ENCODE results near the gene KCNIP4. TPM values are rescaled to one million over a fixed set of nuclear protein-coding genes. Genes with fewer than 3 reads are reported as not detected.
A peak's percentile ranks its signal among the peaks of the same experiment; 100 is the strongest.

Gene KCNIP4
- total and polyA plus RNA-seq, 4 donors: 12.5 to 74.2 (median 54.5) TPM

DNA sequence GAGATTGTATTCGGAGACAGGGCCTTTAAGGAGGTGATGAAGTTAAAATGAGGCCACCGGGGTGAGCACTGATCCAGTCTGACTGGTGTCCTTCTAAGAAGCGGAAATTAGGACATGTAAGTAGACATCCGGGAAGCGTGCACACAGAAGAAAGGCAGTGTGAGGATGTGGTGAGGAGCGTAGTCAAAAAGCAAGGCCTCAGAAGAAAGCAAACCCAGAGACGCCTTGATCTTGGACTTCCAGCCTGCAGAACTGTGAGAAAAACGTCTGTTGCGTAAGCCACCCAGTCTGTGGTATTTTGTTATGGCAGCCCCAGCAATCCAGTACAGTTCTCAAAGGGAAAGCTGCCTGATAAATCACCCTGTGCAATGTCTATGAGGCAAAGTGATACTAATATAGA is 153.5 kb downstream of the KCNIP4 start:
- Histone ChIP-seq H3K4me3 (ENCODE audit: low read depth, low read length) (no peak overlapping the region), H3K9me3 (ENCODE audit: control insufficient read depth, insufficient read depth, low read length) (no peaks in the 10 kb centered on the region), H3K36me3 (ENCODE audit: control insufficient read depth, insufficient read depth, low read length) (no peaks in the 10 kb centered on the region), H3K27ac (ENCODE audit: low read depth, low read length) (no peak overlapping the region), H3K4me1 (ENCODE audit: control insufficient read depth, insufficient read depth, low read length) (no peaks in the 10 kb centered on the region), H3K27me3 (ENCODE audit: control insufficient read depth, insufficient read depth, low read length) (no peaks in the 10 kb centered on the region)
- WGBS (ENCODE audit: insufficient coverage): 80% methylated on average over 9 of the region's 9 CpGs
- DNase-seq (ENCODE audit: low read depth in 4 of 6, low spot score in 6 of 6): no peak

- no peaks in the 10 kb centered on the region for H3K4me1 ChIP-seq (ENCODE audit: control insufficient read depth, insufficient read depth, low read length)
- H3K4me3 ChIP-seq (ENCODE audit: low read depth, low read length): no peak overlapping the region
- no peaks in the 10 kb centered on the region for H3K36me3 ChIP-seq (ENCODE audit: control insufficient read depth, insufficient read depth, low read length)
- H3K9me3 ChIP-seq (ENCODE audit: control insufficient read depth, insufficient read depth, low read length): no peaks in the 10 kb centered on the region
- no peak overlapping the region for H3K27ac ChIP-seq (ENCODE audit: low read depth, low read length)
- no peaks in the 10 kb centered on the region for H3K27me3 ChIP-seq (ENCODE audit: control insufficient read depth, insufficient read depth, low read length)
- no peak for DNase-seq (ENCODE audit: low read depth in 4 of 6, low spot score in 6 of 6)
These were observed 155.8 kb downstream of the KCNIP4 start for GRCh38 chr4:21792736-21793135.

DNA sequence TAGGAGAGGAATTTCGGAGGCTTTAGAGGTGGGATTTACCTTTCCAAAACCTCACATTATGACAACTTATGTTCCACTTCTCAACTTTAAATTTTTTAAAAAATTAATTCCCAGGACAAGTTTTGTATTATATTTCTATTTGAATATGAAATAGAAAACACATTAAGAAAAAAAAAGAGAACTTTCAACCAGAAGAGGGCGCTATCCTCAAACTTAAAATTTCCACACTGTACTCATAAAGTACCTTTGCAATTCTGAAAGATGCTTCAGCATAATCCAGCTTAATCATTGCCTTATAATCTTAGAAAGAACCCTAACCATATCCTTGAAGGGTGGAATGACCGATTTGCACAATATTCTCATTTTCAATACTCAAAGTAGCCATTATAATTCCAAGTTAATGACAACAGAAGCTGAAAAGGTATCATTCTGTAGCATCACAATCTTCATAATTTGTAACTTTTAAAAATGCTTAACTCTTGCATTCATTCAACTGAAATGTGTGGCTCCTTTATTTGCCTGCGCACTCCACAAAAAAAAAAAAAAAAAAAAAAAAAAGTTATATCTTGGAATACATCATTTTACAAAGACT is 158.0 kb downstream of the KCNIP4 start:
- Histone ChIP-seq H3K9me3 (ENCODE audit: control insufficient read depth, insufficient read depth, low read length) (no peaks in the 10 kb centered on the region), H3K36me3 (ENCODE audit: control insufficient read depth, insufficient read depth, low read length) (no peaks in the 10 kb centered on the region), H3K4me3 (ENCODE audit: low read depth, low read length) (no peak overlapping the region), H3K27me3 (ENCODE audit: control insufficient read depth, insufficient read depth, low read length) (no peaks in the 10 kb centered on the region), H3K4me1 (ENCODE audit: control insufficient read depth, insufficient read depth, low read length) (no peaks in the 10 kb centered on the region), H3K27ac (ENCODE audit: low read depth, low read length) (no peak overlapping the region)
- WGBS (ENCODE audit: insufficient coverage): no CpG with 5 or more reads among the region's 4 CpGs
- peak in 4 of 6 donors; percentile 36 to 91 (median 62) for DNase-seq (ENCODE audit: low read depth in 4 of 6, low spot score in 6 of 6)

DNA sequence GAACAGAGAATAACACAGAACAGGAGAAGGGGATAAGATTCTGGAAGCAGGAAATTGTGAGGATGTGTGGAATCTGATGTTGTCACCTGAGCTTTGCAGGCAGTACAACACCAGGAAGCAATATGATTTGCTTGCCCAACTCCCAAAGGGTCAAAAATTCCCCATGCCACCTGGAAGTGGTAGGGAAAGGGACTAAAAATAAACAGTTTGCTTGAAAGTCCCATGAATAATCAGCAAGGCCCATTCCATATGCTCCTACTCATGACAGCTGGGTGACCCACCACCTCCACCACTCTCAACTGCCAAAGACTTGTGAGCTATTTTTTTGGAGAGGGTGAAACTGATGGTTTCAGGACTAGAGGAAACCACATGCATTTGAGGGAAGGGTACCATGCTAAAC is 168.4 kb downstream of the KCNIP4 start:
- H3K9me3 ChIP-seq (ENCODE audit: control insufficient read depth, insufficient read depth, low read length): no peaks in the 10 kb centered on the region
- no peaks in the 10 kb centered on the region for H3K4me1 ChIP-seq (ENCODE audit: control insufficient read depth, insufficient read depth, low read length)
- H3K4me3 ChIP-seq (ENCODE audit: low read depth, low read length): no peak overlapping the region
- no peak for DNase-seq (ENCODE audit: low read depth in 4 of 6, low spot score in 6 of 6)
- no peaks in the 10 kb centered on the region for H3K36me3 ChIP-seq (ENCODE audit: control insufficient read depth, insufficient read depth, low read length)
- H3K27me3 ChIP-seq (ENCODE audit: control insufficient read depth, insufficient read depth, low read length): no peaks in the 10 kb centered on the region
- no peak overlapping the region for H3K27ac ChIP-seq (ENCODE audit: low read depth, low read length)

- Histone ChIP-seq H3K4me3 (ENCODE audit: low read depth, low read length) (no peak overlapping the region), H3K36me3 (ENCODE audit: control insufficient read depth, insufficient read depth, low read length) (no peaks in the 10 kb centered on the region), H3K27me3 (ENCODE audit: control insufficient read depth, insufficient read depth, low read length) (no peaks in the 10 kb centered on the region), H3K4me1 (ENCODE audit: control insufficient read depth, insufficient read depth, low read length) (no peaks in the 10 kb centered on the region), H3K27ac (ENCODE audit: low read depth, low read length) (no peak overlapping the region), H3K9me3 (ENCODE audit: control insufficient read depth, insufficient read depth, low read length) (no peaks in the 10 kb centered on the region)
- no CpG with 5 or more reads among the region's 2 CpGs for WGBS (ENCODE audit: insufficient coverage)
- DNase-seq (ENCODE audit: low read depth in 4 of 6, low spot score in 6 of 6): no peak
These were observed 169.9 kb downstream of the KCNIP4 start for GRCh38 chr4:21778702-21779101.

GRCh38 chr4:21775703-21776102 is 172.9 kb downstream of the KCNIP4 start:
- WGBS (ENCODE audit: insufficient coverage): 100% methylated on average over 2 of the region's 3 CpGs
- no peaks in the 10 kb centered on the region for H3K36me3 ChIP-seq (ENCODE audit: control insufficient read depth, insufficient read depth, low read length)
- no peak overlapping the region for H3K27ac ChIP-seq (ENCODE audit: low read depth, low read length)
- peaks cover 1% of the 10 kb centered on the region for H3K9me3 ChIP-seq (ENCODE audit: control insufficient read depth, insufficient read depth, low read length)
- DNase-seq (ENCODE audit: low read depth in 4 of 6, low spot score in 6 of 6): no peak
- H3K4me1 ChIP-seq (ENCODE audit: control insufficient read depth, insufficient read depth, low read length): no peaks in the 10 kb centered on the region
- no peak overlapping the region for H3K4me3 ChIP-seq (ENCODE audit: low read depth, low read length)
- H3K27me3 ChIP-seq (ENCODE audit: control insufficient read depth, insufficient read depth, low read length): no peaks in the 10 kb centered on the region

DNA sequence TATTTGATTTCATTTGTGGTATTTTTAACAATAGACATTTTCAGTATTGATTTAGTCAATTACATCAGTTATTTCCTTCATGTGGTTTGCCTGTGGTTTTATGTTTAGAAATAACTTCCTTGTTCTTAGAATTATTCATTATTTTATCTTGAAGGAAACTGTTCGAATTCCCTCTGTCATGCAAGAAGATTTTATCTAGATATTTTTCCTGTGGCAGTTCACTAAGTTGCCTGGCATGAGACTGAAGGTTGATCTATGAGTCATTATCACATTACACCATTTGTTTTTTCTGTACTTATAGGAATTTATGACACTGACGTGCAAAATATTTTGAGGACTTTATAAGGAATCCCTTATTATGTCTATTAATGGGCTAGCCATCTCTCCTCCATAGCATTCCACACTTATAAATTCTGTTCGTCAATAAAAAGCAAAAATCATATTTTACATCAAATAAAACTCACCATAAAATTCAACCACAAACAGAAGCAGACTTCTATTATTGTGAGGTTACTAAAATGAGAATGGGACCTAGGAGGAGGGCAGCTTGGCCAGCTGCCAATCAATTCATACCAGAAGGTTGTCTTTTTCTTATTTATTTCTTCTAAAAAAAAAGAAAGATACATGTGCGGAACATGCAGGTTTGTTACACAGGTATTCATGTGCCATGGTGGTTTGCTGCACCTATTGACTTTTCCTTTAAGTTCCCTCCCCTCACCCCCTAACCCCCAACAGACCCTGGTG is 179.0 kb downstream of the KCNIP4 start:
- H3K27ac ChIP-seq (ENCODE audit: low read depth, low read length): no peak overlapping the region

DNA sequence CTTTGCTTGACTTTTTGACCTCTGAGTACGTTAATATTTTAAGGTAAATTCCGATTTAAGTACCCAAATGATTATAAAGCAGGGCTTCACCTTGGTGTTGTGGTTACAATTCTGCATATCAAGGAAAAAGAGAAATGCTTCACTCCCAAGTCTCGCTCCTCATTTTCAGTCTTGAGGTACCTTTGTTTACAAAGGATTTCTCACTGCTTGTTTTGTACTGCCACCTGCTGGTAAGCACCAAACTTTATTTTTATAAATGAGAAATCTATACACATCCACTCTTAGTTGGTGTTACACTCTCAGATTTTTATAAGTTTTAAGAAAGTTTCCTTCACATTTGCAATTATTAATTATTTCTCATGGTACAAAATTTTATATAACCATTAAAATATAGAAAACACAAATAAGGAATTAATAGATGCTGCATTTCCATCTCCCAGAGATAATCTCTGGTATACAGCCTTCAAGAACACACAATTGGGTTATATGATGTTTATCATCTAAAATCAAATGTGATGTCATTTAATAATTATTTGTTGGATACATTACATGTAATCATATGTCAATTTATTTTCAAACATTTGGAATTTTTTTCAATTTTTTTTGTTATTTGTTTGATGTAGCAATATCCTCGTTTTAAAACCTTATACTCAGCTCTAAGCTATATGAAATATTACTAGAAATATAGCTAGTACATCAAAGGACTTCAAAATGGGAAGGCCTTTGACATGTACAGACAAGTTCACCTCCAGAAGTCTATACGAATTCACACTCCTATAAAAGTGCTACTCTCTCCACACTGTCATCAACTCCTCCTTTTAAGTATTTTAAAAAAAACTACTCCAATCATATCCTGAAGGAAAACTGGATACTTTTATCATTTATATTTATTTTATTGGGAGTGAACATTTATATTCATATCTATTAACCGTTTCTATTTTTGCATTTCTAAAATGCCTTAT is 179.9 kb downstream of the KCNIP4 start:
- Histone ChIP-seq H3K9me3 (ENCODE audit: control insufficient read depth, insufficient read depth, low read length) (peaks cover 1% of the 10 kb centered on the region), H3K27ac (ENCODE audit: low read depth, low read length) (no peak overlapping the region), H3K4me3 (ENCODE audit: low read depth, low read length) (no peak overlapping the region), H3K36me3 (ENCODE audit: control insufficient read depth, insufficient read depth, low read length) (no peaks in the 10 kb centered on the region), H3K27me3 (ENCODE audit: control insufficient read depth, insufficient read depth, low read length) (no peaks in the 10 kb centered on the region), H3K4me1 (ENCODE audit: control insufficient read depth, insufficient read depth, low read length) (no peaks in the 10 kb centered on the region)
- no CpG with 5 or more reads among the region's 6 CpGs for WGBS (ENCODE audit: insufficient coverage)
- peak in 4 of 6 donors; percentile 50 to 95 (median 68) for DNase-seq (ENCODE audit: low read depth in 4 of 6, low spot score in 6 of 6)

More for the DNA sequence above, 179.0 kb downstream of the KCNIP4 start:
- Histone ChIP-seq H3K4me1 (ENCODE audit: control insufficient read depth, insufficient read depth, low read length) (no peaks in the 10 kb centered on the region), H3K4me3 (ENCODE audit: low read depth, low read length) (no peak overlapping the region), H3K36me3 (ENCODE audit: control insufficient read depth, insufficient read depth, low read length) (no peaks in the 10 kb centered on the region), H3K9me3 (ENCODE audit: control insufficient read depth, insufficient read depth, low read length) (peaks cover 1% of the 10 kb centered on the region), H3K27me3 (ENCODE audit: control insufficient read depth, insufficient read depth, low read length) (no peaks in the 10 kb centered on the region)
- no peak for DNase-seq (ENCODE audit: low read depth in 4 of 6, low spot score in 6 of 6)
- no CpG with 5 or more reads among the region's 4 CpGs for WGBS (ENCODE audit: insufficient coverage)

DNA sequence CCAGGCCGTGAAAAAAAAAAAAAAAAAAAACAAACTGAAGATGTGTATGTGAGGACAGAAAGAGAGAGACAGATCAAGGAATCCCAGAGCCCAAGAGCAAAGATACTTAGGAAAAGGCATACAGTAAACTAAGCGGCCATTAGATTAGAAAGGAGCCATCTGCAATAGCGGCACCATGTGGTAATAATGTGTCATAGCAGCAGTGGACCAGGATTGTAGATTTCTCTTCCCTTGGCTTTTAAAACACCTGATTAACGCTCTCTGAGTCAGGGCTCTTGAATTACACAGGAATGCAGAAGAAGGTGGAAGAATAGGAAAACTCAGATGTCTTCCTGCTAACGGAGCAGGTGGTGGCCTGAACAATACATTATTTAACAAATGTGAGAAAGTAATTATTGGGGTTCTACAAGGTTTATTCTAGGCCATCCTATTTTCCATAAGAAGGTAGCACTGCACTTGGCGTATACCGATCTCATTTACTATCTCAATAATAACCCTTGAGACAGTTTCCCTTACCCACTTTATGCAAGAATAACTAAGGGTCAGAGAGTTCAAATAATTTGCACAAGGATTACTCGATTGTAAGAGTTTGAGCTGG is 182.7 kb downstream of the KCNIP4 start:
- WGBS (ENCODE audit: insufficient coverage): 83% methylated on average over 1 of the region's 8 CpGs
- Histone ChIP-seq H3K9me3 (ENCODE audit: control insufficient read depth, insufficient read depth, low read length) (no peaks in the 10 kb centered on the region), H3K27ac (ENCODE audit: low read depth, low read length) (no peak overlapping the region), H3K27me3 (ENCODE audit: control insufficient read depth, insufficient read depth, low read length) (no peaks in the 10 kb centered on the region), H3K36me3 (ENCODE audit: control insufficient read depth, insufficient read depth, low read length) (no peaks in the 10 kb centered on the region), H3K4me3 (ENCODE audit: low read depth, low read length) (no peak overlapping the region), H3K4me1 (ENCODE audit: control insufficient read depth, insufficient read depth, low read length) (no peaks in the 10 kb centered on the region)
- peak in 4 of 6 donors; percentile 45 to 93 (median 68) for DNase-seq (ENCODE audit: low read depth in 4 of 6, low spot score in 6 of 6)

Data from spinal cord (tissue), 10 donors.